GM06990 (cell line): Measurements from ENCODE around the gene INPP5E.

Experiments
- DNase-seq: peaks from one replicate; pipeline ENCODE4 v3.0.0-alpha.2; 2011; ENCODE audit not compliant: insufficient read length; ENCODE audit errors: extremely low read depth
- H3K27me3 ChIP-seq: replicated peaks from 2 replicates; pipeline ENCODE4 v1.6.0; 2011; ENCODE audit warnings: low read length; ENCODE audit not compliant: control insufficient read depth, insufficient read depth
- H3K36me3 ChIP-seq: 2 replicates; pipeline ENCODE4 v1.5.1; 2011; ENCODE audit warnings: low read length; ENCODE audit not compliant: control insufficient read depth, insufficient read depth
- H3K4me3 ChIP-seq: replicated peaks from 2 replicates; pipeline ENCODE4 v1.5.1; 2011; ENCODE audit warnings: low read depth, mild to moderate bottlenecking, control low read depth, low read length
- TF ChIP-seq, protein P1 (sequence below): IDR thresholded peaks from 2 replicates; pipeline ENCODE4 v1.5.1; 2011; ENCODE audit warnings: low read length, control low read depth, mild to moderate bottlenecking, inconsistent platforms; ENCODE audit not compliant: insufficient read depth, poor library complexity, severe bottlenecking

INPP5E gene

GRCh38 chr9:136389396-136389795, 50.2 kb downstream of the INPP5E start:
- DNase-seq: no peak
- peaks cover 42% of the 10 kb centered on the region for H3K36me3 ChIP-seq
- no peaks in the 10 kb centered on the region for H3K27me3 ChIP-seq
- TF ChIP-seq, protein P1, sequence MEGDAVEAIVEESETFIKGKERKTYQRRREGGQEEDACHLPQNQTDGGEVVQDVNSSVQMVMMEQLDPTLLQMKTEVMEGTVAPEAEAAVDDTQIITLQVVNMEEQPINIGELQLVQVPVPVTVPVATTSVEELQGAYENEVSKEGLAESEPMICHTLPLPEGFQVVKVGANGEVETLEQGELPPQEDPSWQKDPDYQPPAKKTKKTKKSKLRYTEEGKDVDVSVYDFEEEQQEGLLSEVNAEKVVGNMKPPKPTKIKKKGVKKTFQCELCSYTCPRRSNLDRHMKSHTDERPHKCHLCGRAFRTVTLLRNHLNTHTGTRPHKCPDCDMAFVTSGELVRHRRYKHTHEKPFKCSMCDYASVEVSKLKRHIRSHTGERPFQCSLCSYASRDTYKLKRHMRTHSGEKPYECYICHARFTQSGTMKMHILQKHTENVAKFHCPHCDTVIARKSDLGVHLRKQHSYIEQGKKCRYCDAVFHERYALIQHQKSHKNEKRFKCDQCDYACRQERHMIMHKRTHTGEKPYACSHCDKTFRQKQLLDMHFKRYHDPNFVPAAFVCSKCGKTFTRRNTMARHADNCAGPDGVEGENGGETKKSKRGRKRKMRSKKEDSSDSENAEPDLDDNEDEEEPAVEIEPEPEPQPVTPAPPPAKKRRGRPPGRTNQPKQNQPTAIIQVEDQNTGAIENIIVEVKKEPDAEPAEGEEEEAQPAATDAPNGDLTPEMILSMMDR: no peak
- H3K4me3 ChIP-seq: no peak overlapping the region

- no peaks in the 10 kb centered on the region for H3K27me3 ChIP-seq
- TF ChIP-seq, protein P1: no peak
- peaks cover 35% of the 10 kb centered on the region for H3K36me3 ChIP-seq
- no peak overlapping the region for H3K4me3 ChIP-seq
- DNase-seq: no peak
These were observed 52.4 kb downstream of the INPP5E start for GRCh38 chr9:136387217-136387616.

GRCh38 chr9:136386018-136386417, 53.6 kb downstream of the INPP5E start:
- peaks cover 30% of the 10 kb centered on the region for H3K36me3 ChIP-seq
- TF ChIP-seq, protein P1: no peak
- no peak for DNase-seq
- H3K27me3 ChIP-seq: no peaks in the 10 kb centered on the region
- no peak overlapping the region for H3K4me3 ChIP-seq

- Histone ChIP-seq H3K36me3 (peaks cover 37% of the 10 kb centered on the region), H3K27me3 (no peaks in the 10 kb centered on the region), H3K4me3 (no peak overlapping the region)
- no peak for DNase-seq
- TF ChIP-seq, protein P1: no peak
These were observed 54.6 kb downstream of the INPP5E start for GRCh38 chr9:136385015-136385414.

DNA sequence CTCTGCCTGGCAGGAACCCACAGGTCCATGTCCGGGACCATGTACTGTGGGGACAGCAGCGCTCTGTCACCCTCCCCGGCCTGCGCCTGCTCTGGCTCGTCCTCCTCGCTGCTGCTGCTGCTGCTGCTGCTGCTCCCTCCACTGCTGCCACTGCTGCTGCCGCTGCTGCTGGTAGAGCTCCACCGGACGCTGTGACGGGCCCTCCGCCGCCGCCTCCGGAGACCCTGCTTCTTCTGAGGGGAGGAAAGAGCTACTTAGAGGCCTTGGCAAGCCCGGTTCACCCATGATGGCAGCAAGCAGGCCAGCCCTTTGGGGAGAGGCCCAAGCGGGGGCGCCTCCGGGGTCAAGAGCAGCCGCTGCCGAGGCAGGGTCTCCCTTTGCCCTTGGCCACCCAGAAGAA, 56.2 kb downstream of the INPP5E start:
- TF ChIP-seq, protein P1: no peak
- Histone ChIP-seq H3K36me3 (peaks cover 38% of the 10 kb centered on the region), H3K4me3 (no peak overlapping the region), H3K27me3 (no peaks in the 10 kb centered on the region)
- DNase-seq: no peak

DNA sequence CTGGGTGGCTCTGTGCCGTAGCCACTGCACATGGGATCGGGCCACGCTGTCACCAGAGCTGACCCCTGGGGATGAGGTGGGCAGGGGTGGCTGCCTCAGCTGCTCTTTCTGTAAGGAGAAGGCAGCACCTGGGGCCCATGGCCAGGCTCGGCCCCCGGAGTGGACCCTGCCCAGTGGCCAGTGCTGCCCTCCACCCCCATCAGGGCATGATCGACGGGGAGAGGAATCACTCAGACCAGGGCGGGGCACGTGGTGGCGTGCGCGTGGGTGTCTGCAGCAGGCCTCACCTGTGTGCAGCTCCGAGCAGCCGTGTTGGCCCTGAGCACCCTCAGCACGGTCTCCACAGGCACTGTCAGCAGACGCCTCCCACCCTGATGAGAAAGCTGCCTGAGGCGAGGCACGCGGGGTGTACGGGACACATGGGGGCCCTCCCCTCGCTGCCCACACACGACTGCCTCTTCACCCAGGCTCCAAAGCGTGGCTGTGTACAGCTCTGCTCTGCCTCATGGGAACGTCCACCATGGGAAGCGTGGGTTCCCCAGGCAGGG, 57.6 kb downstream of the INPP5E start:
- H3K4me3 ChIP-seq: no peak overlapping the region
- H3K27me3 ChIP-seq: no peaks in the 10 kb centered on the region
- no peak for DNase-seq
- H3K36me3 ChIP-seq: peaks cover 38% of the 10 kb centered on the region
- TF ChIP-seq, protein P1: no peak
